H1 (cell line): ENCODE results near the gene ZNF777. TPM values are rescaled to one million over a fixed set of nuclear protein-coding genes. Genes with fewer than 3 reads are reported as not detected.

Source experiments
- polyA plus RNA-seq, 7 experiments: library from polyadenylated mRNA; depleted of rRNA in 3 of 7; stranded (reverse) in 5 of 7; unstranded in 2 of 7; fragments of >200 nt in 5 of 7; fragments of 200-250 nt in 2 of 7; gene quantifications; 1 replicate in 5 of 7; 2 replicates in 1 of 7; 4 replicates in 1 of 7; pipeline versions ENCODE4 v1.2.1 to v1.2.3, GENCODE V29; 2011 to 2013; ENCODE audit warnings: missing spikeins in 2 of 7, mixed read lengths in 2 of 7
- total RNA-seq: library from RNA; stranded (reverse); fragmentation: NEBNext Ultra II Directional; extraction: Animal tissue kit (Norgen Biotek cat#: 25700); gene quantifications from 2 replicates; pipeline ENCODE4 v1.2.1, GENCODE V29; 2021

ZNF777 gene
- total and polyA plus RNA-seq, 2 of the 8 experiments (the other 6 are each of a cell fraction or from before 2014, with no cell fraction given): 8.0 to 10.1 TPM

Other genes starting within 250 kb of the ZNF777 start
- 19.3 and 20.1 TPM in 2 replicates for gene ZNF212, start 221.4 kb downstream of the ZNF777 start, total RNA-seq
- 6.7 and 9.1 TPM in 2 replicates for gene ZNF212, start 221.4 kb downstream of the ZNF777 start, polyA plus RNA-seq (2011; rRNA removed)
- 7.3 and 8.3 TPM in 2 replicates for gene ZNF783, start 198.9 kb downstream of the ZNF777 start, total RNA-seq
- 8.2 and 10.3 TPM in 2 replicates for gene ZNF783, start 198.9 kb downstream of the ZNF777 start, polyA plus RNA-seq (2011; rRNA removed)
- gene ZNF746, start 36.7 kb upstream of the ZNF777 start, total RNA-seq: 15.4 and 15.6 TPM in 2 replicates
- gene ZNF746, start 36.7 kb upstream of the ZNF777 start, polyA plus RNA-seq (2011; rRNA removed): 7.5 and 9.1 TPM in 2 replicates